CD14-positive monocyte (primary cell): ENCODE measurements around the gene MT1B. TPM values are rescaled to one million over a fixed set of nuclear protein-coding genes. Genes with fewer than 3 reads are reported as not detected.
A peak's percentile ranks its signal among the peaks of the same experiment; 100 is the strongest.

Source experiments
- DNase-seq, 3 donors: peaks; one replicate each; pipeline ENCODE4 v3.0.0-alpha.2; 2011 to 2022
- H2AFZ ChIP-seq: 2 replicates; pipeline ENCODE4 v1.6.0; 2012; ENCODE audit warnings: mild to moderate bottlenecking, low read depth, low read length, inconsistent platforms; ENCODE audit not compliant: insufficient read depth, poor library complexity, severe bottlenecking
- H3K27ac ChIP-seq, 2 donors: 1 replicate in 1 of 2; 2 replicates in 1 of 2; pipeline ENCODE4 v1.5.1; 2012 to 2013; ENCODE audit warnings: low read length in 2 of 2, control low read depth in 1 of 2, inconsistent platforms in 1 of 2, low read depth in 1 of 2, mild to moderate bottlenecking in 1 of 2
- H3K27me3 ChIP-seq, 2 donors: one replicate each; pipeline versions ENCODE4 v1.6.0 to v1.6.1; 2011 to 2013; ENCODE audit warnings: low read length in 2 of 2; ENCODE audit not compliant: control insufficient read depth in 2 of 2, insufficient read depth in 2 of 2
- H3K36me3 ChIP-seq, 2 donors: replicated peaks in 1 of 2; 1 replicate in 1 of 2; 2 replicates in 1 of 2; pipeline versions ENCODE4 v1.5.1 to v1.6.1; 2012 to 2013; ENCODE audit warnings: low read length in 2 of 2, control low read depth in 1 of 2, inconsistent platforms in 1 of 2, mild to moderate bottlenecking in 1 of 2; ENCODE audit not compliant: insufficient read depth in 2 of 2, control insufficient read depth in 1 of 2
- H3K4me1 ChIP-seq, 2 donors: 1 replicate in 1 of 2; 2 replicates in 1 of 2; pipeline versions ENCODE4 v1.5.1 to v1.6.1; 2012 to 2013; ENCODE audit warnings: low read length in 2 of 2, control low read depth in 1 of 2, inconsistent platforms in 1 of 2, mild to moderate bottlenecking in 1 of 2, moderate library complexity in 1 of 2; ENCODE audit not compliant: insufficient read depth in 2 of 2, control insufficient read depth in 1 of 2
- H3K4me2 ChIP-seq: replicated peaks from 2 replicates; pipeline ENCODE3; 2012; ENCODE audit warnings: low read length, moderate library complexity, mild to moderate bottlenecking; ENCODE audit not compliant: poor library complexity, severe bottlenecking; ENCODE audit errors: extremely low read depth
- H3K4me3 ChIP-seq, 3 experiments: fragments of 200-600 bp in 1 of 3; sonication (generic) in 1 of 3; replicated peaks in 1 of 3; 1 replicate in 2 of 3; 2 replicates in 1 of 3; pipeline ENCODE4 v1.5.1; 2011 to 2013; ENCODE audit warnings: low read length in 3 of 3, mild to moderate bottlenecking in 3 of 3, control low read depth in 2 of 3, low read depth in 2 of 3, inconsistent platforms in 1 of 3, moderate library complexity in 1 of 3
- H3K79me2 ChIP-seq: 2 replicates; pipeline ENCODE4 v1.6.0; 2012; ENCODE audit warnings: mild to moderate bottlenecking, control low read depth, inconsistent platforms, low read length, moderate library complexity; ENCODE audit not compliant: insufficient read depth
- H3K9ac ChIP-seq: 2 replicates; pipeline ENCODE4 v1.6.0; 2017; ENCODE audit warnings: low read length, mild to moderate bottlenecking; ENCODE audit not compliant: insufficient read depth, poor library complexity, severe bottlenecking
- H3K9me3 ChIP-seq, 2 donors: replicated peaks in 1 of 2; 1 replicate in 1 of 2; 2 replicates in 1 of 2; pipeline versions ENCODE4 v1.5.1 to v1.6.1; 2012 to 2013; ENCODE audit warnings: low read length in 2 of 2, control low read depth in 1 of 2; ENCODE audit not compliant: control insufficient read depth in 1 of 2, insufficient read depth in 1 of 2
- H4K20me1 ChIP-seq: 2 replicates; pipeline ENCODE4 v1.6.0; 2012; ENCODE audit warnings: mild to moderate bottlenecking, low read length, control low read depth, moderate library complexity; ENCODE audit not compliant: insufficient read depth
- H3K27ac Mint-ChIP-seq, 7 donors: one replicate each; pipeline ENCODE4 v1.8.0; 2020; ENCODE audit warnings: mild to moderate bottlenecking in 7 of 7, mixed read lengths in 7 of 7, moderate library complexity in 6 of 7, inconsistent platforms in 2 of 7
- H3K27me3 Mint-ChIP-seq, 3 donors: one replicate each; pipeline ENCODE4 v1.8.0; 2021 to 2022; ENCODE audit warnings: low read depth in 3 of 3, mild to moderate bottlenecking in 3 of 3, mixed read lengths in 3 of 3, moderate library complexity in 3 of 3, inconsistent platforms in 1 of 3
- H3K36me3 Mint-ChIP-seq, 2 donors: one replicate each; pipeline ENCODE4 v1.8.0; 2020; ENCODE audit warnings: mixed read lengths in 2 of 2, inconsistent platforms in 1 of 2, mild to moderate bottlenecking in 1 of 2
- H3K4me1 Mint-ChIP-seq: one replicate; pipeline ENCODE4 v1.8.0; 2020; ENCODE audit warnings: mild to moderate bottlenecking, mixed read lengths
- H3K4me3 Mint-ChIP-seq, 2 donors: one replicate each; pipeline ENCODE4 v1.8.0; 2020; ENCODE audit warnings: mild to moderate bottlenecking in 2 of 2, mixed read lengths in 2 of 2, moderate library complexity in 1 of 2
- H3K9me3 Mint-ChIP-seq, 7 donors: one replicate each; pipeline ENCODE4 v1.8.0; 2020 to 2022; ENCODE audit warnings: mixed read lengths in 7 of 7, mild to moderate bottlenecking in 6 of 7, moderate library complexity in 6 of 7, inconsistent platforms in 2 of 7
- CTCF ChIP-seq: fragments of 200-600 bp; IDR thresholded peaks from one replicate; pipeline ENCODE4 v1.8.0; 2022; ENCODE audit warnings: antibody characterized with exemption, mild to moderate bottlenecking
- WGBS: methylation state at CpG from one replicate; pipeline ENCODE4 v1.1.5; 2013; ENCODE audit warnings: missing lambda C conversion rate; ENCODE audit not compliant: insufficient coverage; 5-methylcytosine and 5-hydroxymethylcytosine counted together
- intact Hi-C, 2 donors: fragments of 100-400 bp; cut with micrococcal nuclease; formaldehyde crosslinking; loops; one replicate each; pipeline versions ENCODE4 v1.15.0 to v1.15.1; 2023
- polyA plus RNA-seq, 3 donors: library from polyadenylated mRNA; depleted of rRNA in 1 of 3; unstranded in 2 of 3; stranded (reverse) in 1 of 3; fragments of 300-500 nt in 2 of 3; fragments of >200 nt in 1 of 3; fragmentation: Illumina TruSeq in 2 of 3; gene quantifications; 1 replicate in 2 of 3; 2 replicates in 1 of 3; pipeline ENCODE4 v1.2.3, GENCODE V29; 2012 to 2021

Gene MT1B
- polyA plus RNA-seq, 3 donors, result not detected

GRCh38 chr16:56610609-56611111 is 41.0 kb upstream of the MT1B start:
- intact Hi-C loops, result no loop called here
- H3K4me3 Mint-ChIP-seq, result peak overlapping the region in 1 of 2 donors; percentile 87
- H3K27me3 ChIP-seq, result peaks cover 0 to 3% of the 10 kb centered on the region in 2 donors
- peak overlapping the region in 1 of 3 experiments; percentile 97 for H3K4me3 ChIP-seq
- peaks cover 43% of the 10 kb centered on the region for H3K4me1 Mint-ChIP-seq
- H3K27me3 Mint-ChIP-seq, result peaks cover 5 to 7% (median 5%) of the 10 kb centered on the region in 3 donors
- H3K27ac Mint-ChIP-seq, result peak overlapping the region; percentile 87 to 96 (median 94)
- H3K9ac ChIP-seq, result no peak overlapping the region
- peak overlapping the region; percentile 61 for H2AFZ ChIP-seq
- no peaks in the 10 kb centered on the region for H3K36me3 Mint-ChIP-seq
- peaks cover 0 to 3% (median 0%) of the 10 kb centered on the region in 7 donors for H3K9me3 Mint-ChIP-seq
- DNase-seq, result peak in 1 of 3 donors; percentile 12
- no peaks in the 10 kb centered on the region for H4K20me1 ChIP-seq
- TF ChIP-seq CTCF, result no peak
- H3K79me2 ChIP-seq, result no peaks in the 10 kb centered on the region
- H3K4me1 ChIP-seq, result peaks cover 34 to 41% of the 10 kb centered on the region in 2 donors
- H3K4me2 ChIP-seq, result peak overlapping the region; percentile 87
- 94% methylated on average over 2 of the region's 2 CpGs for WGBS
- H3K27ac ChIP-seq, result peak overlapping the region; percentile 81 to 93
- H3K9me3 ChIP-seq, result no peaks in the 10 kb centered on the region
- no peaks in the 10 kb centered on the region for H3K36me3 ChIP-seq

GRCh38 chr16:56611281-56611833 is 40.3 kb upstream of the MT1B start:
- TF ChIP-seq CTCF, result no peak
- peaks cover 0 to 3% (median 0%) of the 10 kb centered on the region in 7 donors for H3K9me3 Mint-ChIP-seq
- Histone ChIP-seq H3K4me2 (no peak overlapping the region), H3K36me3 (no peaks in the 10 kb centered on the region), H3K4me1 (peaks cover 34 to 41% of the 10 kb centered on the region in 2 donors), H3K9ac (no peak overlapping the region), H3K79me2 (no peaks in the 10 kb centered on the region), H2AFZ (no peak overlapping the region), H3K27me3 (peaks cover 0 to 8% of the 10 kb centered on the region in 2 donors), H3K4me3 (no peak overlapping the region), H3K9me3 (no peaks in the 10 kb centered on the region), H3K27ac (peak overlapping the region in 1 of 2 donors; percentile 93), H4K20me1 (no peaks in the 10 kb centered on the region)
- no peak overlapping the region for H3K4me3 Mint-ChIP-seq
- peaks cover 8 to 10% (median 9%) of the 10 kb centered on the region in 3 donors for H3K27me3 Mint-ChIP-seq
- 71% methylated on average over 1 of the region's 2 CpGs for WGBS
- peaks cover 43% of the 10 kb centered on the region for H3K4me1 Mint-ChIP-seq
- intact Hi-C loops, result no loop called here
- no peak for DNase-seq
- H3K36me3 Mint-ChIP-seq, result no peaks in the 10 kb centered on the region
- peak overlapping the region in 6 of 7 donors; percentile 11 to 95 (median 85) for H3K27ac Mint-ChIP-seq
